ENCODE results near the gene MALRD1. TPM values are rescaled to one million over a fixed set of nuclear protein-coding genes. Genes with fewer than 3 reads are reported as not detected.

MALRD1 gene
- total RNA-seq, 1 experiment from 2014 or later: not detected

GRCh38 chr10:19031763-19032162 lies 16.8 kb upstream of the MALRD1 start:
- DNase-seq (ENCODE audit: low read depth, low spot score): no peak
- Histone ChIP-seq H3K4me1 (ENCODE audit: control insufficient read depth, insufficient read depth, low read length) (no peaks in the 10 kb centered on the region), H3K36me3 (ENCODE audit: control insufficient read depth, insufficient read depth, low read length) (no peaks in the 10 kb centered on the region), H3K9me3 (ENCODE audit: control insufficient read depth, insufficient read depth, low read depth, low read length) (no peaks in the 10 kb centered on the region), H3K27me3 (ENCODE audit: control insufficient read depth, insufficient read depth, low read length) (no peaks in the 10 kb centered on the region), H3K4me3 (ENCODE audit: low read depth in 2 of 2, low read length in 2 of 2) (no peak overlapping the region), H3K27ac (ENCODE audit: low read length) (no peak overlapping the region)
- intact Hi-C loops (cut with micrococcal nuclease; ENCODE audit: unreplicated experiment): no loop called here
- ATAC-seq: no peak
- TF ChIP-seq REST (IDR thresholded peaks at IDR 0.05; ENCODE audit: insufficient read depth in 1 of 2, low read depth in 2 of 2, low read length in 1 of 2): no peak
- TF ChIP-seq POLR2AphosphoS5 (IDR thresholded peaks at IDR 0.05; ENCODE audit: low read depth, low read length): no peak
- no peak for TF ChIP-seq SIN3A (IDR thresholded peaks at IDR 0.05; ENCODE audit: borderline replicate concordance, insufficient read depth, low read depth, low read length)
- TF ChIP-seq CTCF (IDR thresholded peaks at IDR 0.05): no peak
- TF ChIP-seq TCF7L2 (IDR thresholded peaks at IDR 0.05; ENCODE audit: low read depth, low read length): no peak
- ChIA-PET CTCF (no interaction called here), POLR2A (no interaction called here)
- BruUV-seq (replicated peaks): no TSS peak
- in situ Hi-C loops (cut with HindIII; ENCODE audit: low pct_unique_long_range_greater_than_20kb, low sequenced_read_pairs): no loop called here

- no peak for ATAC-seq
- in situ Hi-C loops (cut with HindIII; ENCODE audit: low pct_unique_long_range_greater_than_20kb, low sequenced_read_pairs) (no loop called here), intact Hi-C loops (cut with micrococcal nuclease; ENCODE audit: unreplicated experiment) (no loop called here)
- BruUV-seq (replicated peaks): no TSS peak
- H3K36me3 ChIP-seq (ENCODE audit: control insufficient read depth, insufficient read depth, low read length): no peaks in the 10 kb centered on the region
- no peak overlapping the region for H3K4me3 ChIP-seq (ENCODE audit: low read depth in 2 of 2, low read length in 2 of 2)
- H3K9me3 ChIP-seq (ENCODE audit: control insufficient read depth, insufficient read depth, low read depth, low read length): no peaks in the 10 kb centered on the region
- no peaks in the 10 kb centered on the region for H3K27me3 ChIP-seq (ENCODE audit: control insufficient read depth, insufficient read depth, low read length)
- no peaks in the 10 kb centered on the region for H3K4me1 ChIP-seq (ENCODE audit: control insufficient read depth, insufficient read depth, low read length)
- POLR2A ChIA-PET: no interaction called here
- TF ChIP-seq TCF7L2 (IDR thresholded peaks at IDR 0.05; ENCODE audit: low read depth, low read length) (no peak), REST (IDR thresholded peaks at IDR 0.05; ENCODE audit: insufficient read depth in 1 of 2, low read depth in 2 of 2, low read length in 1 of 2) (no peak), SIN3A (IDR thresholded peaks at IDR 0.05; ENCODE audit: borderline replicate concordance, insufficient read depth, low read depth, low read length) (no peak), POLR2AphosphoS5 (IDR thresholded peaks at IDR 0.05; ENCODE audit: low read depth, low read length) (no peak), CTCF (IDR thresholded peaks at IDR 0.05) (no peak)
- DNase-seq (ENCODE audit: low read depth, low spot score): no peak
- H3K27ac ChIP-seq (ENCODE audit: low read length): no peak overlapping the region
- CTCF ChIA-PET: no interaction called here
Observed at GRCh38 chr10:19033741-19034140, 14.9 kb upstream of the MALRD1 start.

Measured in Panc1 (cell line).